ENCODE measurements around the gene GDI1.
A peak's percentile ranks its signal among the peaks of the same experiment; 100 is the strongest.

GRCh38 chrX:154478728-154479622 lies 42.0 kb downstream of the GDI1 start, which contains the start of gene LAGE3:
- no peak for TF ChIP-seq CTCF (IDR thresholded peaks at IDR 0.05)
- no peak for TF ChIP-seq EP300 (IDR thresholded peaks at IDR 0.05)
- TF ChIP-seq POLR2A (IDR thresholded peaks at IDR 0.05) = peak in 1 of 2 donors; percentile 39

Measured in sigmoid colon (tissue), 4 donors.